Measurements from ENCODE around the gene AMER3.

Gene AMER3

DNA sequence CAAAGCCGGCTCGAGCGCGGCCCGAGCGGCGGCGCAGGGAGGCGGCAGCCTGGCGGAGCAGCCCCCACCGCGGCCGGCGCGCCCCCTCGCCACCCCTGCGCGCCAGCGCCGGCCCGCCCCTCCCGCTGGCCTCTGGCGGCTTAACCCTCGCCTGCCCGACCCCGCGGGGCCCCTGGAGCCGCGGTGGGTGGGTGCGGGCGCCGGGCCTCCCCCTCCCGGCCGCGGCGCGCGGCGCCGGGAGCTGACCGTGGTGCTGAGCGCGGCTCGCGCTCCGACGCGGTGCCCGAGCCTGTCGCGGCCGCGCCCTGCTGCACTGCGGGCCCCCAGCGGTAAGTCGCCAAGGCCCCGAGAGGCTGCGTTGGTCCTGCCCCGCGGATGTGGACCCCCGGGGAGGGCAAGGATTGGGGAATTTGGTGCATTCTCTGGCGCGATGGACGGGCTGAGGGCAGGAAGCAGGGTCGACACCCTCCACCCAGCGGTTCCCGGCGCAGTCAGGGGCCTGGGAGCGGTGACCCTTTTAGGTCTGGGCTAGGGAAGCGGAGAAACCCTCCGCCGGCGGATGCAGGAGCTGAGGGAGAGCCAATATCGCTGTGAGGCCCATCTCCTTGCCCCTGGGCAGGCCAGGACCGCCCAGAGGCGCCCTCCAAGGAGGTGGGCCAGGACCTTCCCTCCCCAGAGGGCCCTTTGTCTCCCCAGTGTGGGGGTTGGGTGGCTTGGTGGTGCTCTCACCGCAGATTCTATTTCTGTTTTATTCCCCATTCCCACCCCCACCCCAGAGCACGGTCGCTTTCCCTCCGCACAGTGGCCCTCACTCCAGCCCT lies 923 bp downstream of the AMER3 start:
- DNase-seq: no peak

- no peak for DNase-seq
Measured at GRCh38 chr2:130756874-130757668, 1.7 kb downstream of the AMER3 start.

DNA sequence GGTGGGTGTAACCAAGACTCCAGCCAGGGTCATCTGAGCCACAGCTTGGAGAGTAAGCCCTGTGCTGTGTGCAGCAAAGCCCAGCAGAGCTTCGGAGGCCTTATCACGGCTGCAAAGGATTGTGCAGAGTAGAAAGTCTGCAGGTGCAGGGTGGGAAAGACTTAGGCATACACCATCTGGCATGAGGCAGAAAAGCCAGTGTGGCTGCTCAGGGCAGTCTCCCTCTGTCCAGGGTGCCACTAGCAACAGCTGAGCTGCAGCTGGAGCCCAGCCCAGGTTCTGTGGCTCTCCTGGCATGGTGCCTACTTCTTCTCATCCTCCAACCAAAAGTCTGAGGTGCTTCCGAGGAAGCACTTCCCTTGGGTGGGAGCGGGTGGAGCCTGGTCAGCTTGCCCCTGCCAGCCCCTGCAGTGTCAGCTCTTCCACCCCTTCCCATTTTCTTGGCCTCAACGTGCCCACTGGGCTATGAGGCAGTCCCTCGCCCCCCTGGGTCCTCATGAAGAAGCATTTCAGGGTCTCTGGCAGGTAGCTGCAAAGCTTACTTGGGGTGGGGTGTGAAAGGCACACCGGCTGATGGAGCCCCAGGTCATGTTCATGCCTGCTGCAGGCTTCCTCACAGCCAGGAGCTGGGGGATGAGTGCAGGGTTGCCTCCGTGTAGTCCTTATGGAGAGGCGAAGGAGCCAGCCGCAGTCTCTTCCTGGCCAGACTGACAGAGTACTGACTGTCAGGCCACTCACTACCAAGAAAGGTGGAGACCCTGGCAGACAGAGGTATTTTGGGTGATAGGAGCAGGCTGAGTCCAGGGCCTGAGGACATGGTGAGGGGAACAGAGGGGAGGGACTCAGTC lies 4.8 kb downstream of the AMER3 start:
- no peak for DNase-seq

- no peak for DNase-seq
Measured at GRCh38 chr2:130760754-130761751, 5.7 kb downstream of the AMER3 start.

DNA sequence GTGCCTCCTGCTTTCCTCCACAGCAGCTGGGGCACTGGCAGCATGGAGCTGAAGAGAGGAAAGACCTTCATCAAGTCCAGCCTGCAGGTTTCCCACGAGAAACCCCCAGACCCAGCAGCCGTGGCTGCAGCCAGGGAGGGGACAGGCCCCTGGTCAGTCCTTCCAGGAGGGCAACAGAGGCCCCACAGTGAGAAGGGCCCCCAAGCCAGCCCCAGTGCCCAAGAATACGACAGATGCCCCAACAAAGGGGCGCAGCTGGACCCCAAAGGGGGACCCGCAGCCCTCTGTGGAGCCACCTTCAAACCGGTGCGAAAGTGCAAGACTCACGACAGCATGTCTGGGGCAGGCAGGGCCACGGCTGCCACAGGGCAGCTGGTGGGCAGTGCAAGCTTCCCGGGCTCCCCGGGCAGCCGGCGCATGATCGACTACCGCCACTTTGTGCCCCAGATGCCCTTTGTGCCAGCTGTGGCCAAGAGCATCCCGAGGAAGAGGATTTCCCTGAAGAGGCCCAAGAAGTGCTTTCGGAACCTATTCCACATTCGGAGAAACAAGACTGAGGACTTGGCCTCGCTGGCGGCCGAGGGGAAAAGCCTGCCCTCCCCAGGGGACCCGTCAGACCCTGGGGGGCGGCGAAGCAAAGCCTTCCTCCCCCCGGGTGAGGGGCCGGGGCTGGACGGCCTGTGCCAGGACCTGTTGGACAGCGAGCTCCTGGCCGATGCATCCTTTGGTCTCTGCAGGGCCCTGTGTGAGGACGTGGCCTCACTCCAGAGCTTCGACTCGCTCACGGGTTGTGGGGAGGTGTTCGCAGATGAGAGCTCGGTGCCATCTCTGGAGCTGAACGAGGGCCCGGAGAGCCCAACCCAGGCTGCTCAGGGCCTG lies 6.9 kb downstream of the AMER3 start:
- no peak for DNase-seq

- no peak for DNase-seq
Measured at GRCh38 chr2:130762910-130763385, 7.6 kb downstream of the AMER3 start.

GRCh38 chr2:130763405-130763804 lies 8.1 kb downstream of the AMER3 start:
- DNase-seq: no peak

GRCh38 chr2:130764035-130764820 lies 8.9 kb downstream of the AMER3 start:
- no peak for DNase-seq

- no peak for DNase-seq
Measured at GRCh38 chr2:130764821-130765115, 9.4 kb downstream of the AMER3 start.

GRCh38 chr2:130765464-130765863 lies 10.1 kb downstream of the AMER3 start:
- DNase-seq: no peak

GRCh38 chr2:130766037-130766436 lies 10.7 kb downstream of the AMER3 start:
- DNase-seq: no peak

DNA sequence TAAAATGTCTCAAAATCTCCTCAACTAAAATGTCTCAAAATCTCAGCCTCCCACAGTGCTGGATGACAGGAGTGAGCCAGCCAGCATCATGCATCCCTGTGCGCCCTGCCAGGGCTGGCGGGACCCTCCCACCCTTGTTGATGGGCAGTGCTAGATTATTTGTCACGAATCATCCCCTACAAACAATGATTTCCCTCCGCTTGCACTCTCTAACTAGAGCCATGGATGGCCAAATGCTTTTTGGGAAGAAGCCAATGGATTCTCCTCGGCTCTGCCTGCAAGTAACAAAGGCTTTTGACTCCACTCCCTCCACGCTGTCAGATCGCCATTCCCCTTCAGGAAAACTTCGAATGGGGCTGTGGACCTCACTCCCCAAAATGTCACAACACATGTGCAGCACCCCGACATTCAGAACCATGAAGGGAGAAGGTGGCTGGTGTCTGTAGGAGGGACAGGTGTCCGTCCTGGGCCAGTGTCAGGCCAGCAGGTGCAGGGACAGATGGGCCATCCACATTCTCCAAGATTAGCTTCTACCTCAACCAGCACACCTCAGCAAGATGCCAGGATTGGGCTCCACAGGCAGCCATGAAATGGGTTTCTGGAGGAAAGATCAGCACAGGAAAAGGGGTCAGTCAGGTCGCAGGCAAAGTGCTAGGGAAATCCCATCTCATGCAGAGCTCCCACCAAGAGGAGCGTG lies 11.5 kb downstream of the AMER3 start:
- no peak for DNase-seq

DNA sequence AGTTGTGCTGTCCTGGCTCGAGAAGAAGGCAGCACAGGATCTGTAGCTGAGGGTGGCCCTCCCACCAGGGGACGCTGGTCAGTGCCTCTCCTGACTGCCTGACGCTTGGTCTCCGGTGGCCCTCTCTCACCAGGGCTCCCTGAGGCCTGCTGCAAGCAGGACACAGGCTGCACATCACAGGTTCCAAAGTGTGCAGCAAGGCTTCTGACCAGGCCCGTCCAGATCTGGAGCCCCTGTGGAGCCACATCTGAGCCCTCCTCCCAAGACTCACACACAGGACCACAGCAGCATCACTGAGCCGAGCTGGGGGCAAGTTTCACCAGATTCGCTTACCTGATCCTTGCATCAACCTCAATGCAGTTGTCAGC lies 12.1 kb downstream of the AMER3 start:
- DNase-seq: no peak

DNA sequence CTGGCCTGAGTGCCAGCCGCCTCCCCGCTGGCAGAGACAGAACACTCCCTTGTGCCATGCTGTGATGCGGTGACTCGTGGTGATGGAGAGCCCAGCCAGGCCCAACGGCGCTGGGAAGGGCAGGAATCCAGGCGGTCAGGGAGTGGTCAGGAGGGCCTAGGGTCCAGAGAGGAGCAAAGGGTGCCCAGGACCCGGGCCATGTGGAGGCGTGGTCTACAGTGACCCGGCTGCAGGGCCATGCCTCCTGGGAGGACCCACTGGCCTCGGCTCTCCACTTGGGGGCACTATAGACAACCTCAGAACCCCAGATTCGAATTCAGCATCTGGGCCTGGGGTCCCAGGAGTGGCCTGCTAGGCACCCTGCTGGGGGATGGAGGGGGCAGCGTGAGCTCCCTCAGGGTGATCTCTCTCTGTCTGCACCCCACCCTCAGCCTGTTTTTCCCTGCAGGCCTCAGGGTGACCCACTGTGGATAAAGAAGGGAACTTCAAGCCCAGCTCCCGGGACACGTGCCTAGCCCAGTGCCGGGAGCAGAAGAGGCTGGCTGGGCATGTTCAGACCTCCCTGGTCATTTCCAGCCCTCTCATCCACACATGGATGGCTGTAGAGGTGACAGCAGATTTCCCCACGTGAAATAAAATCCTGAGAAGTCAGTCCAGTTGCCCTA lies 13.0 kb downstream of the AMER3 start:
- DNase-seq: no peak

- no peak for DNase-seq
Measured at GRCh38 chr2:130769343-130769907, 14.1 kb downstream of the AMER3 start.

DNA sequence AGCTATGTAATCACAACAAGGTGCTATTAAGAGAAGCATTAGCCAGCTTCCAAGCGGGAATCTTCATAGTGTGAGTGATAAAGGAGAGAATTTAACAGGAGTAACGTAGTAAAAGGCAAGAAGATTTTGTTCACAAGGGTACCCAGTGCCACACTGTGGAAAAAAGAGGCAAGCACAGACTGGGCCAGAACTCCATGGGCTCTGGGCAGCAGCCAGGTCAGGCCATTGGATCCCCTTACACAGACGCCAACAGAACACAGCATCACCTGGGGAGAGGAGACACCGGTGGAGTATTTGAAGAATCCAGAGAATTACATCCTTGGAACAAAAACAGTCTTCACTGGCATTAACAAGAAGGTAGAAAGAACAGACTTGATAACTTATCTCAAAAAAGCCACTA lies 21.2 kb downstream of the AMER3 start:
- DNase-seq: no peak

- no peak for DNase-seq
Measured at GRCh38 chr2:130778781-130779180, 23.4 kb downstream of the AMER3 start.

GRCh38 chr2:130785466-130786055 lies 30.2 kb downstream of the AMER3 start:
- no peak for DNase-seq
